Fibroblast of mammary gland (primary cell): ENCODE data around the gene INPP5D.

Experiments used
- DNase-seq: peaks from one replicate; pipeline ENCODE4 v3.0.0-alpha.2; 2010; ENCODE audit warnings: low read depth
- H3K4me3 ChIP-seq: 2 replicates; pipeline ENCODE4 v1.5.1; 2011; ENCODE audit warnings: low read depth, mild to moderate bottlenecking, low read length, moderate library complexity; ENCODE audit not compliant: control insufficient read depth
- CTCF ChIP-seq: conservative IDR thresholded peaks from 2 replicates; pipeline ENCODE4 v1.5.1; 2011; ENCODE audit warnings: low read depth, low read length, inconsistent platforms; ENCODE audit not compliant: control insufficient read depth, insufficient read depth

Gene INPP5D

GRCh38 chr2:233115741-233116140 lies 55.6 kb downstream of the INPP5D start:
- DNase-seq, result no peak
- no peak for TF ChIP-seq CTCF
- no peak overlapping the region for H3K4me3 ChIP-seq

GRCh38 chr2:233116946-233117345 lies 56.8 kb downstream of the INPP5D start:
- TF ChIP-seq CTCF, result no peak
- no peak for DNase-seq
- no peak overlapping the region for H3K4me3 ChIP-seq

- no peak for DNase-seq
Measured at GRCh38 chr2:233117351-233117750, 57.2 kb downstream of the INPP5D start.

GRCh38 chr2:233117811-233118647 lies 57.9 kb downstream of the INPP5D start:
- no peak overlapping the region for H3K4me3 ChIP-seq
- DNase-seq, result no peak
- no peak for TF ChIP-seq CTCF

More at GRCh38 chr2:233117351-233117750, 57.2 kb downstream of the INPP5D start:
- no peak for TF ChIP-seq CTCF
- H3K4me3 ChIP-seq, result no peak overlapping the region

GRCh38 chr2:233118648-233119000 lies 58.5 kb downstream of the INPP5D start:
- no peak overlapping the region for H3K4me3 ChIP-seq
- DNase-seq, result no peak
- no peak for TF ChIP-seq CTCF

GRCh38 chr2:233119123-233119522 lies 59.0 kb downstream of the INPP5D start:
- TF ChIP-seq CTCF, result no peak
- DNase-seq, result no peak
- no peak overlapping the region for H3K4me3 ChIP-seq
